GM12891 (cell line): ENCODE results near the gene GID8.

Source experiments
- PAX5 ChIP-seq: IDR thresholded peaks from 2 replicates; pipeline ENCODE4 v1.6.1; 2011; ENCODE audit warnings: low read length, moderate library complexity, mild to moderate bottlenecking; ENCODE audit not compliant: insufficient read depth, severe bottlenecking
- POLR2A ChIP-seq: IDR thresholded peaks from 2 replicates; pipeline ENCODE4 v1.6.1; 2011; ENCODE audit warnings: low read depth, low read length, control low read depth
- POLR2AphosphoS5 ChIP-seq: IDR thresholded peaks from 2 replicates; pipeline ENCODE4 v1.6.1; 2011; ENCODE audit warnings: low read depth, low read length, control low read depth
- SPI1 ChIP-seq: IDR thresholded peaks from 2 replicates; pipeline ENCODE4 v1.6.1; 2011; ENCODE audit warnings: low read depth, low read length, control low read depth
- TAF1 ChIP-seq: IDR thresholded peaks from 2 replicates; pipeline ENCODE4 v1.6.1; 2011; ENCODE audit warnings: low read depth, low read length, control low read depth

DNA sequence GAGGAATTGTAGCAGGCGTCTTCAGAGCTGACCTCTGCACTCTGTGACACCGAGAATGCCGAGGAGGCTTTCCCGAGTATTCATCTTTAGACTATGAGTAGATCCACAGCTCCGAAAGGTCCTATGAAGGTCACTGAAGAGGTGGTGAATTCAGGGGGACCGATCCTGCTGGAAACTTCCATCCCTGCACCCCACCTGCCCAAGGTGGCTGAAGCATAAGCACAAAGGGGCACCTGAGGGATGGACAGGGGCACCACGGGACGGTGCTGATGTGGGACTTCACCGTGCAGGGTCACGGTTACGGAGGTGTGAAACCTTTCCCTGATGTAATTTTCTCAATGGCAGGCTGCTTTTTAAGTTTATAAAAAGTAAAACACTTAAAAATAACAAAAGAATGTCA is 36.1 kb upstream of the GID8 start:
- TF ChIP-seq PAX5 (no peak), POLR2A (no peak; the same call in 1 of the 2 replicates), TAF1 (no peak), POLR2AphosphoS5 (no peak), SPI1 (no peak)
